Duodenal mucosa (tissue), 2 donors: Measurements from ENCODE around the gene TRAPPC6A.
"Not testable (repeated sequence)": the region's sequence is repeated elsewhere in the genome, so short reads cannot be mapped to it uniquely, and the experiment has no call there.

Experiments
- H3K27ac ChIP-seq: one replicate; pipeline ENCODE4 v1.7.0; 2013; ENCODE audit warnings: low read depth, low read length
- H3K27me3 ChIP-seq, 2 donors: one replicate each; pipeline ENCODE4 v1.7.0; 2013; ENCODE audit warnings: low read length in 2 of 2, control low read depth in 1 of 2; ENCODE audit not compliant: insufficient read depth in 2 of 2, control insufficient read depth in 1 of 2
- H3K36me3 ChIP-seq, 2 donors: one replicate each; pipeline ENCODE4 v1.7.0; 2013; ENCODE audit warnings: low read length in 2 of 2, control low read depth in 1 of 2; ENCODE audit not compliant: insufficient read depth in 2 of 2, control insufficient read depth in 1 of 2
- H3K4me1 ChIP-seq, 2 donors: one replicate each; pipeline ENCODE4 v1.7.0; 2013; ENCODE audit warnings: low read length in 2 of 2, control low read depth in 1 of 2; ENCODE audit not compliant: insufficient read depth in 2 of 2, control insufficient read depth in 1 of 2
- H3K4me3 ChIP-seq, 2 donors: one replicate each; pipeline ENCODE4 v1.7.0; 2013; ENCODE audit warnings: low read length in 2 of 2, low read depth in 1 of 2
- H3K9ac ChIP-seq, 2 donors: one replicate each; pipeline ENCODE4 v1.7.0; 2013; ENCODE audit warnings: low read length in 2 of 2, low read depth in 1 of 2
- H3K9me3 ChIP-seq, 2 donors: one replicate each; pipeline ENCODE4 v1.7.0; 2013; ENCODE audit warnings: low read length in 2 of 2, control low read depth in 1 of 2; ENCODE audit not compliant: control insufficient read depth in 1 of 2

The TRAPPC6A gene

GRCh38 chr19:45122832-45123231 is 55.2 kb downstream of the TRAPPC6A start:
- peaks cover 0 to 5% of the 10 kb centered on the region in 2 donors for H3K36me3 ChIP-seq
- no peak overlapping the region for H3K4me3 ChIP-seq
- no peak overlapping the region for H3K27ac ChIP-seq
- no peak overlapping the region for H3K9ac ChIP-seq
- H3K9me3 ChIP-seq, result no peaks in the 10 kb centered on the region
- peaks cover 20 to 37% of the 10 kb centered on the region in 2 donors for H3K4me1 ChIP-seq
- H3K27me3 ChIP-seq, result no peaks in the 10 kb centered on the region

- peaks cover 29 to 45% of the 10 kb centered on the region in 2 donors for H3K4me1 ChIP-seq
- no peak overlapping the region for H3K27ac ChIP-seq
- H3K9me3 ChIP-seq, result no peaks in the 10 kb centered on the region
- peaks cover 0 to 4% of the 10 kb centered on the region in 2 donors for H3K36me3 ChIP-seq
- H3K27me3 ChIP-seq, result no peaks in the 10 kb centered on the region
- H3K9ac ChIP-seq, result no peak overlapping the region
- H3K4me3 ChIP-seq, result no peak overlapping the region
Measured at GRCh38 chr19:45121827-45122345, 56.2 kb downstream of the TRAPPC6A start.

GRCh38 chr19:45119582-45119981 is 58.5 kb downstream of the TRAPPC6A start:
- no peak overlapping the region for H3K27ac ChIP-seq
- H3K36me3 ChIP-seq, result no peaks in the 10 kb centered on the region
- peaks cover 30 to 46% of the 10 kb centered on the region in 2 donors for H3K4me1 ChIP-seq
- no peak overlapping the region for H3K9ac ChIP-seq
- H3K4me3 ChIP-seq, result no peak overlapping the region
- H3K27me3 ChIP-seq, result no peaks in the 10 kb centered on the region
- H3K9me3 ChIP-seq, result no peaks in the 10 kb centered on the region

- H3K9me3 ChIP-seq, H3K27me3 ChIP-seq, H3K27ac ChIP-seq, H3K4me3 ChIP-seq, H3K9ac ChIP-seq, H3K36me3 ChIP-seq: not testable (repeated sequence)
- H3K4me1 ChIP-seq, result peaks cover 36 to 53% of the 10 kb centered on the region in 2 donors
Measured at GRCh38 chr19:45118591-45119355, 59.3 kb downstream of the TRAPPC6A start.

GRCh38 chr19:45118106-45118505 is 59.9 kb downstream of the TRAPPC6A start:
- H3K9ac ChIP-seq, result no peak overlapping the region
- H3K27ac ChIP-seq, result no peak overlapping the region
- H3K9me3 ChIP-seq, result no peaks in the 10 kb centered on the region
- H3K36me3 ChIP-seq, result no peaks in the 10 kb centered on the region
- no peaks in the 10 kb centered on the region for H3K27me3 ChIP-seq
- peaks cover 43 to 60% of the 10 kb centered on the region in 2 donors for H3K4me1 ChIP-seq
- H3K4me3 ChIP-seq, result no peak overlapping the region

GRCh38 chr19:45117671-45118070 is 60.4 kb downstream of the TRAPPC6A start:
- peaks cover 47 to 63% of the 10 kb centered on the region in 2 donors for H3K4me1 ChIP-seq
- H3K9ac ChIP-seq, result no peak overlapping the region
- H3K27ac ChIP-seq, result no peak overlapping the region
- no peaks in the 10 kb centered on the region for H3K9me3 ChIP-seq
- H3K36me3 ChIP-seq, result no peaks in the 10 kb centered on the region
- H3K27me3 ChIP-seq, result no peaks in the 10 kb centered on the region
- H3K4me3 ChIP-seq, result no peak overlapping the region

- Histone ChIP-seq H3K27me3 (no peaks in the 10 kb centered on the region), H3K4me1 (peaks cover 48 to 63% of the 10 kb centered on the region in 2 donors), H3K27ac (no peak overlapping the region), H3K36me3 (peaks cover 0 to 2% of the 10 kb centered on the region in 2 donors), H3K9ac (no peak overlapping the region), H3K9me3 (no peaks in the 10 kb centered on the region), H3K4me3 (peak overlapping the region in 1 of 2 donors; percentile 28)
Measured at GRCh38 chr19:45117167-45117594, 60.9 kb downstream of the TRAPPC6A start.

- no peak overlapping the region for H3K27ac ChIP-seq
- H3K4me1 ChIP-seq, result peaks cover 49 to 52% of the 10 kb centered on the region in 2 donors
Measured at GRCh38 chr19:45115809-45116615, 62.0 kb downstream of the TRAPPC6A start.

GRCh38 chr19:45114116-45114515 is 63.9 kb downstream of the TRAPPC6A start:
- no peak overlapping the region for H3K9ac ChIP-seq
- H3K4me3 ChIP-seq, result peak overlapping the region in 1 of 2 donors; percentile 20
- H3K27me3 ChIP-seq, result no peaks in the 10 kb centered on the region
- peaks cover 48 to 49% of the 10 kb centered on the region in 2 donors for H3K4me1 ChIP-seq
- H3K36me3 ChIP-seq, result peaks cover 0 to 3% of the 10 kb centered on the region in 2 donors
- H3K9me3 ChIP-seq, result no peaks in the 10 kb centered on the region
- H3K27ac ChIP-seq, result peak overlapping the region; percentile 7

More at GRCh38 chr19:45115809-45116615, 62.0 kb downstream of the TRAPPC6A start:
- no peak overlapping the region for H3K4me3 ChIP-seq
- H3K27me3 ChIP-seq, result no peaks in the 10 kb centered on the region
- no peak overlapping the region for H3K9ac ChIP-seq
- peaks cover 0 to 3% of the 10 kb centered on the region in 2 donors for H3K36me3 ChIP-seq
- no peaks in the 10 kb centered on the region for H3K9me3 ChIP-seq

GRCh38 chr19:45113628-45114027 is 64.4 kb downstream of the TRAPPC6A start:
- H3K4me1 ChIP-seq, result peaks cover 46 to 48% of the 10 kb centered on the region in 2 donors
- H3K27me3 ChIP-seq, result no peaks in the 10 kb centered on the region
- no peaks in the 10 kb centered on the region for H3K9me3 ChIP-seq
- peaks cover 0 to 3% of the 10 kb centered on the region in 2 donors for H3K36me3 ChIP-seq
- H3K4me3 ChIP-seq, result peak overlapping the region; percentile 8 to 20
- H3K9ac ChIP-seq, result peak overlapping the region; percentile 18 to 37
- peak overlapping the region; percentile 7 for H3K27ac ChIP-seq
